ENCODE measurements around the gene NUMA1. TPM values are rescaled to one million over a fixed set of nuclear protein-coding genes. Genes with fewer than 3 reads are reported as not detected.
A peak's percentile ranks its signal among the peaks of the same experiment; 100 is the strongest.

Gene NUMA1
- total and polyA plus RNA-seq, 2 of the 13 experiments (the other 11 are each of a cell fraction or from before 2014, with no cell fraction given), result 57.3 to 60.2 TPM

GRCh38 chr11:72080326-72081183, at the start of gene NUMA1, which contains the start of gene LRRC51 (continued):
- no peak; the same call in 1 of the 2 replicates for TF ChIP-seq STAT6 (CRISPR knock-in tag; IDR thresholded peaks at IDR 0.05; ENCODE audit: borderline replicate concordance)
- TF ChIP-seq ZNF569 (CRISPR knock-in tag; IDR thresholded peaks at IDR 0.05; ENCODE audit: borderline replicate concordance), result no peak
- TF ChIP-seq RAD21 (CRISPR knock-in tag; IDR thresholded peaks at IDR 0.05), result peak; percentile 8; the same call in 1 of the 2 replicates
- no peak for TF ChIP-seq RERE (CRISPR knock-in tag; IDR thresholded peaks at IDR 0.05; ENCODE audit: low read depth)
- no peak for TF ChIP-seq ZNF180 (CRISPR knock-in tag; IDR thresholded peaks at IDR 0.05; ENCODE audit: borderline replicate concordance, low read depth)
- TF ChIP-seq RFX3 (CRISPR knock-in tag; IDR thresholded peaks at IDR 0.05), result peak; percentile 91
- peak; percentile 27; the same call in 1 of the 2 replicates for TF ChIP-seq KMT2A (CRISPR knock-in tag; IDR thresholded peaks at IDR 0.05)
- TF ChIP-seq ZNF317 (CRISPR knock-in tag; IDR thresholded peaks at IDR 0.05), result no peak
- no peak for TF ChIP-seq ZFYVE20 (CRISPR knock-in tag; IDR thresholded peaks at IDR 0.05; ENCODE audit: borderline replicate concordance, low read depth)
- TF ChIP-seq ZNF740 (CRISPR knock-in tag; IDR thresholded peaks at IDR 0.05), result peak; percentile 72
- peak; percentile 88 for TF ChIP-seq HDAC1 (CRISPR knock-in tag; IDR thresholded peaks at IDR 0.05)
- no peak for TF ChIP-seq MAFG (CRISPR knock-in tag; IDR thresholded peaks at IDR 0.05)
- TF ChIP-seq YEATS4 (CRISPR knock-in tag; IDR thresholded peaks at IDR 0.05; ENCODE audit: borderline replicate concordance), result peak; percentile 62; the same call in 1 of the 2 replicates
- no peak for TF ChIP-seq IKZF1 (IDR thresholded peaks at IDR 0.05)
- no peak; the same call in 1 of the 2 replicates for TF ChIP-seq ARHGAP35 (CRISPR knock-in tag; IDR thresholded peaks at IDR 0.05; ENCODE audit: borderline replicate concordance)
- peak; percentile 51; the same call in 1 of the 2 replicates for TF ChIP-seq ZMYM4 (CRISPR knock-in tag; IDR thresholded peaks at IDR 0.05)
- TF ChIP-seq ZBTB2 (CRISPR knock-in tag; IDR thresholded peaks at IDR 0.05; ENCODE audit: low read depth), result no peak
- TF ChIP-seq CBX2 (IDR thresholded peaks at IDR 0.05; ENCODE audit: low read depth, low read length), result no peak
- no peak for TF ChIP-seq CBX2 (CRISPR knock-in tag; IDR thresholded peaks at IDR 0.05; ENCODE audit: low read depth)
